Activated T-helper 17 cell treated with anti-CD3 and anti-CD28 coated beads, Interleukin-2, amount 50 U/mL, for 72 hours (primary cell): ENCODE measurements around the gene SLC16A11. TPM values are rescaled to one million over a fixed set of nuclear protein-coding genes. Genes with fewer than 3 reads are reported as not detected.

Experiments
- ATAC-seq: fragments of 150-1000 bp; cut with Tn5 transposase; replicated peaks from 2 replicates; pipeline ENCODE4 v1.10.0; 2021; ENCODE audit warnings: mild to moderate bottlenecking, moderate library complexity
- H3K27ac Mint-ChIP-seq: one replicate; pipeline ENCODE4 v1.8.0; 2022; ENCODE audit warnings: mixed read lengths
- H3K27me3 Mint-ChIP-seq: one replicate; pipeline ENCODE4 v1.8.0; 2022; ENCODE audit warnings: mixed read lengths
- H3K36me3 Mint-ChIP-seq: one replicate; pipeline ENCODE4 v1.8.0; 2022; ENCODE audit warnings: low read depth, mild to moderate bottlenecking, mixed read lengths
- H3K4me1 Mint-ChIP-seq: one replicate; pipeline ENCODE4 v1.8.0; 2022; ENCODE audit warnings: mixed read lengths
- H3K4me3 Mint-ChIP-seq: one replicate; pipeline ENCODE4 v1.8.0; 2022; ENCODE audit warnings: mild to moderate bottlenecking, mixed read lengths
- H3K9me3 Mint-ChIP-seq: one replicate; pipeline ENCODE4 v1.8.0; 2022; ENCODE audit warnings: mixed read lengths
- total RNA-seq, 2 donors: library from RNA; stranded (reverse); gene quantifications; one replicate each; pipeline ENCODE4 v1.2.3, GENCODE V29; 2022

Gene SLC16A11
- total RNA-seq, 2 donors from 2014 or later = 0.63 to 3.5 TPM

DNA sequence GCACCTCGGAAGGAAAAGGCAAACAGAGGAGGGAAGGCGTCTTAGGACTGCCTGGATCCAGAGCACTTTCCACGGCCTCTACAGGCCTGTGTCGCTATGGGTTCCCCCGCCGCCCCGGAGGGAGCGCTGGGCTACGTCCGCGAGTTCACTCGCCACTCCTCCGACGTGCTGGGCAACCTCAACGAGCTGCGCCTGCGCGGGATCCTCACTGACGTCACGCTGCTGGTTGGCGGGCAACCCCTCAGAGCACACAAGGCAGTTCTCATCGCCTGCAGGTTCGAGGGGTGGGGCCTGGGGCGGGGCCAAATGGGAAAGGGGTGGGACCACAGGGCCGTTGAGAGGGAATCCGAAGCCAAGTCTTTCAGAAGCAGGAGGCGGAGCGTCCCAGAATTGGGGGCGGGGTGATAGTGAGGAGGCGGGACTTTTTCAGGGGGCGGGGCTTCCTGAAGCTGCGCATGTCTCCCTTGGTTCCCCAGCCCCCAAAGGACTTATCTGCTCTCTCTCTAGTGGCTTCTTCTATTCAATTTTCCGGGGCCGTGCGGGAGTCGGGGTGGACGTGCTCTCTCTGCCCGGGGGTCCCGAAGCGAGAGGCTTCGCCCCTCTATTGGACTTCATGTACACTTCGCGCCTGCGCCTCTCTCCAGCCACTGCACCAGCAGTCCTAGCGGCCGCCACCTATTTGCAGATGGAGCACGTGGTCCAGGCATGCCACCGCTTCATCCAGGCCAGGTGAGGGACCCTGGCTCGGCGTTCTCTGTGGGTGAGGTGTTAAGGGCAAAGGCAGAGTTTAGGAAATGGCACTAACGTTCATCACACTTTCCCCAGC, 20.1 kb downstream of the SLC16A11 start:
- peak overlapping the region; percentile 90 for H3K27ac Mint-ChIP-seq
- peaks cover 17% of the 10 kb centered on the region for H3K4me1 Mint-ChIP-seq
- peak overlapping the region; percentile 87 for H3K4me3 Mint-ChIP-seq
- no peaks in the 10 kb centered on the region for H3K27me3 Mint-ChIP-seq
- no peaks in the 10 kb centered on the region for H3K9me3 Mint-ChIP-seq
- H3K36me3 Mint-ChIP-seq = no peaks in the 10 kb centered on the region
- peak; percentile 81 for ATAC-seq

DNA sequence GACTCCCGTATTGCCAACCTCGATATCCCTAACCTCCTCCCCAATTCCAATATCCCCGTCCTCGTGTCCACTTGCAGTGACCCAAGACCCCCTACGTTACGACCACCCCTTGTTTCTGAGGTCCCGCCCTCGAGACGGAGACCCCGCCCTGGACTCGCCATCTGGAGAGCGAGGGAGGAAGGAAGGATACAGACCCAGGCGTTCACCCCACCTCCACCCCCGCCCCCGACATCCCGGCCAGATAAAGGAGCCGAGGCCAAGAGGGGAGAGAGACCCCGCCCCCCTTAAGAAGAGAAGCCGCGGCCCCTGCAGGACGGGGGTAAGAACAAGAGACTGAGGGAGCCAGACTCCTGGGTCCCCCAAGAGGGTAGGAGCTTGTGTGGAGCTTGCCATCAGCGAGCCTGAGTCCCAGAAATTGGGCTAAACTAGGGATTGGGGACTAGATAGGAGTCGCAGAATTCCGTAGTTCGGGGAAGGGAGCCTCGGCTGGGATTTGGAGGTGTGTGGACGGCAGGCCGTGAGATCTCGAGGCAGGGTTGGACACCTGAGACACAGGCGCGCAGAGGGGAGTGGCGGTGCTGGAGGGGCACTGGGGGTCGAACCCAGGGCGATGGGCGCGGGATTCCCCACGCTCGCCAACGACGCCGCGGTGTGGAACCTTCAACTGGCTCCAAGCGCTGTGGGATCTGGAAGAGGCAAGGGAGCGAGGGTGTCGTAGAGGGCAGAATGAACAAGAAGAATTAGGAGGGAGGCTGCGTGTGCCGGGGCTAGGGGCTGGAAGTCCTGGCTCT, 20.9 kb downstream of the SLC16A11 start, which contains the start of gene BCL6B:
Gene BCL6B (plus strand): TSS at position 270 of the 791 bp plus-strand sequence. CDS start 622 bp downstream, outside the sequence.
- peaks cover under 1% of the 10 kb centered on the region for H3K36me3 Mint-ChIP-seq
- peak within 1 kb of the TSS; percentile 90 for H3K27ac Mint-ChIP-seq
- peaks cover 15% of the 10 kb centered on the region for H3K4me1 Mint-ChIP-seq
- no peaks in the 10 kb centered on the region for H3K27me3 Mint-ChIP-seq
- H3K9me3 Mint-ChIP-seq = no peaks in the 10 kb centered on the region
- H3K4me3 Mint-ChIP-seq = peak within 1 kb of the TSS; percentile 87
- no peak for ATAC-seq

GRCh38 chr17:7021993-7022778, 21.7 kb downstream of the SLC16A11 start:
- Mint-ChIP-seq H3K4me1 (peaks cover 21% of the 10 kb centered on the region), H3K4me3 (peak overlapping the region; percentile 87), H3K9me3 (no peaks in the 10 kb centered on the region), H3K27me3 (no peaks in the 10 kb centered on the region), H3K36me3 (peaks cover 8% of the 10 kb centered on the region), H3K27ac (peak overlapping the region; percentile 90)
- peak; percentile 83 for ATAC-seq

- H3K27ac Mint-ChIP-seq = peak overlapping the region; percentile 46
- no peaks in the 10 kb centered on the region for H3K9me3 Mint-ChIP-seq
- ATAC-seq = no peak
- peaks cover 19% of the 10 kb centered on the region for H3K36me3 Mint-ChIP-seq
- peaks cover 21% of the 10 kb centered on the region for H3K4me1 Mint-ChIP-seq
- H3K4me3 Mint-ChIP-seq = peak overlapping the region; percentile 87
- no peaks in the 10 kb centered on the region for H3K27me3 Mint-ChIP-seq
Measured at GRCh38 chr17:7020894-7021664, 22.8 kb downstream of the SLC16A11 start.

- H3K27me3 Mint-ChIP-seq = no peaks in the 10 kb centered on the region
- H3K36me3 Mint-ChIP-seq = peaks cover 30% of the 10 kb centered on the region
- H3K27ac Mint-ChIP-seq = no peak overlapping the region
- no peak overlapping the region for H3K4me3 Mint-ChIP-seq
- ATAC-seq = no peak
- H3K9me3 Mint-ChIP-seq = no peaks in the 10 kb centered on the region
- peaks cover 21% of the 10 kb centered on the region for H3K4me1 Mint-ChIP-seq
Measured at GRCh38 chr17:7019839-7020519, 23.9 kb downstream of the SLC16A11 start.

DNA sequence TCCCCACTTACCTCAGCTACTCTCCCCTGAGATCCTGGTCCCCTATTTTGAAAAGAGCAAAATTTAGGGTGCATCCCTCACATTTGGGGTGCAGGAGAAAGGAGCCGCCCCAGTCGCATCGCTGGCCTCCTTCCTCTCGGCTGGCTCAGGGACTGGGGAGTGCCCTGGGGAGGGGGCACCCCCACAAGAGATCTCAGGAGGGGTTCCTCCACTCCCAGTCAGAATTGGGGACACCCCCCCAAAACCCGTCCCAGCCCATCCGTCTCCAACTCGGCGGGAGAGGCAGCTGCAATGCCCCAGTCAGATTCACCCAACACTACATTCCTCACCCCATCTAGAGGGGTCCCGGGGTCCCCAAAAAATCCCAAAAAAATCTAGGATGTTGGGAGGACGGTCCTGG, 24.5 kb downstream of the SLC16A11 start:
- H3K9me3 Mint-ChIP-seq = no peaks in the 10 kb centered on the region
- H3K4me1 Mint-ChIP-seq = peaks cover 21% of the 10 kb centered on the region
- peaks cover 34% of the 10 kb centered on the region for H3K36me3 Mint-ChIP-seq
- H3K27me3 Mint-ChIP-seq = no peaks in the 10 kb centered on the region
- H3K4me3 Mint-ChIP-seq = no peak overlapping the region
- no peak overlapping the region for H3K27ac Mint-ChIP-seq
- no peak for ATAC-seq

DNA sequence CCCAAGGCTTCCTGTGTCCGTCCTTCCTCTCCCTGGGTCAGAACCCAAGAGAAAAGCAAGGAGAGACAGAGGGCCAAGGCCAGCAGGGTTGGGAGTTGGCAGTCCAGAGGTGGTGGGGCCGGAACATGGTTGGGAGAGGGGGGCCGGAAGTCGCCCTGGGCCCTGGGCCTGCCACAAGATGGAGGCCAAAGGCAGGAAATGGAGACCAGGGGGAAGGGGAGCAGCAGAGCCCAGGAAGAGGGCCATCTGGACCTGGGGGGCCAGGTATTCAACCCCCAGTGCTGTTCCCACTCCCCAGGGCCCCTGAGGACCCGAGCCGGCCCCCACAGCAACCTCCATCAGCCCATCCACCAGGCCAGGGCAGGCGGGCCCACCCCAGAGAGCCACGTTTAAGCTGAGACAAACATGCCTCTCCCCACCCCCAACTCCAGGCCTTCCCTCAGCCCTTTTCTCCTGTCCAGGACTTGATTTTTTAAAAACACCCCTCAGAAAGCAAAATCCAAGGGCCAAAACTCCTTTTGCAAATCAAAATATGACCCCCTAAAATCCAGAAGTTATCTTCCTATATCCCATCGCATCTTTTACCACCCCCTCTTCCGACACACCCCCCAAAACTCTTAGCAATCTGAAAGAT, 25.4 kb downstream of the SLC16A11 start:
- Mint-ChIP-seq H3K27me3 (no peaks in the 10 kb centered on the region), H3K4me1 (peaks cover 20% of the 10 kb centered on the region), H3K9me3 (no peaks in the 10 kb centered on the region), H3K36me3 (peaks cover 43% of the 10 kb centered on the region), H3K27ac (peak overlapping the region; percentile 98), H3K4me3 (peak overlapping the region; percentile 99)
- ATAC-seq = no peak

GRCh38 chr17:7017827-7018200, 26.1 kb downstream of the SLC16A11 start:
- ATAC-seq = no peak
- Mint-ChIP-seq H3K4me3 (peak overlapping the region; percentile 99), H3K27ac (peak overlapping the region; percentile 98), H3K9me3 (no peaks in the 10 kb centered on the region), H3K4me1 (peaks cover 13% of the 10 kb centered on the region), H3K36me3 (peaks cover 49% of the 10 kb centered on the region), H3K27me3 (no peaks in the 10 kb centered on the region)

GRCh38 chr17:7016886-7017826, 26.7 kb downstream of the SLC16A11 start:
- H3K4me3 Mint-ChIP-seq = peak overlapping the region; percentile 99
- H3K36me3 Mint-ChIP-seq = peaks cover 56% of the 10 kb centered on the region
- no peaks in the 10 kb centered on the region for H3K27me3 Mint-ChIP-seq
- peaks cover 10% of the 10 kb centered on the region for H3K4me1 Mint-ChIP-seq
- H3K9me3 Mint-ChIP-seq = no peaks in the 10 kb centered on the region
- peak overlapping the region; percentile 98 for H3K27ac Mint-ChIP-seq
- no peak for ATAC-seq

DNA sequence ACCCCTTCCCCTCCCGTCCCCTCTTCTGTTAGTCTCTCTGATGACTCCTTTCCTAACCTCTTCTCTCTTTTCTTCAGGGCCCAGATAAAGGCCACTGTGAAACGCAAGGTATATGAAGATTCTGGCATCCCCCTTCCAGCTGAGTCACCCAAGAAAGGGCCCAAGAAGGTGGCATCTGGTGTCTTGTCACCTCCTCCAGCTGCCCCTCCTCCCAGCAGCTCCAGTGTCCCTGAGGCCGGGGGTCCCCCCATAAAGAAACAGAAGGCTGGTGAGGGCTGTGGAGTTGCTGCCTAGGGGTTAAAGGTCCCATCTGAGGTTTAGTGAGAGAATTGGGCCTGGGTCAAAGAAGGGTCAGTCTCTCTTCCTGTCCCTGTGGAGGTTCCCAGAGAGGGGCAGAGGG, 27.5 kb downstream of the SLC16A11 start:
- peaks cover 10% of the 10 kb centered on the region for H3K4me1 Mint-ChIP-seq
- no peak for ATAC-seq

GRCh38 chr17:7014995-7015958, 28.6 kb downstream of the SLC16A11 start:
- peaks cover 19% of the 10 kb centered on the region for H3K4me1 Mint-ChIP-seq
- H3K9me3 Mint-ChIP-seq = no peaks in the 10 kb centered on the region
- peak overlapping the region; percentile 99 for H3K4me3 Mint-ChIP-seq
- peak; percentile 52 for ATAC-seq
- H3K27ac Mint-ChIP-seq = peak overlapping the region; percentile 98
- no peaks in the 10 kb centered on the region for H3K27me3 Mint-ChIP-seq
- peaks cover 67% of the 10 kb centered on the region for H3K36me3 Mint-ChIP-seq

More for the DNA sequence above, 27.5 kb downstream of the SLC16A11 start:
- Mint-ChIP-seq H3K4me3 (peak overlapping the region; percentile 99), H3K9me3 (no peaks in the 10 kb centered on the region), H3K27me3 (no peaks in the 10 kb centered on the region), H3K36me3 (peaks cover 63% of the 10 kb centered on the region), H3K27ac (peak overlapping the region; percentile 98)
